Measurements from ENCODE around the gene MUC13. TPM values are rescaled to one million over a fixed set of nuclear protein-coding genes. Genes with fewer than 3 reads are reported as not detected.

Gene MUC13
- total RNA-seq, 1 donor from 2014 or later, result not detected

GRCh38 chr3:124938896-124939295 lies 4.3 kb upstream of the MUC13 start:
- DNase-seq, result no peak
- no peaks in the 10 kb centered on the region for H3K36me3 Mint-ChIP-seq (ENCODE audit: low read depth)
- ChIA-PET POLR2A (no interaction called here), CTCF (no interaction called here)
- H3K9me3 Mint-ChIP-seq, result peaks cover 3% of the 10 kb centered on the region
- TF ChIP-seq, protein P1, sequence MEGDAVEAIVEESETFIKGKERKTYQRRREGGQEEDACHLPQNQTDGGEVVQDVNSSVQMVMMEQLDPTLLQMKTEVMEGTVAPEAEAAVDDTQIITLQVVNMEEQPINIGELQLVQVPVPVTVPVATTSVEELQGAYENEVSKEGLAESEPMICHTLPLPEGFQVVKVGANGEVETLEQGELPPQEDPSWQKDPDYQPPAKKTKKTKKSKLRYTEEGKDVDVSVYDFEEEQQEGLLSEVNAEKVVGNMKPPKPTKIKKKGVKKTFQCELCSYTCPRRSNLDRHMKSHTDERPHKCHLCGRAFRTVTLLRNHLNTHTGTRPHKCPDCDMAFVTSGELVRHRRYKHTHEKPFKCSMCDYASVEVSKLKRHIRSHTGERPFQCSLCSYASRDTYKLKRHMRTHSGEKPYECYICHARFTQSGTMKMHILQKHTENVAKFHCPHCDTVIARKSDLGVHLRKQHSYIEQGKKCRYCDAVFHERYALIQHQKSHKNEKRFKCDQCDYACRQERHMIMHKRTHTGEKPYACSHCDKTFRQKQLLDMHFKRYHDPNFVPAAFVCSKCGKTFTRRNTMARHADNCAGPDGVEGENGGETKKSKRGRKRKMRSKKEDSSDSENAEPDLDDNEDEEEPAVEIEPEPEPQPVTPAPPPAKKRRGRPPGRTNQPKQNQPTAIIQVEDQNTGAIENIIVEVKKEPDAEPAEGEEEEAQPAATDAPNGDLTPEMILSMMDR (IDR thresholded peaks at IDR 0.05), result no peak
- H3K4me1 Mint-ChIP-seq, result peaks cover 4% of the 10 kb centered on the region
- no peak overlapping the region for H3K4me3 Mint-ChIP-seq
- no peak overlapping the region for H3K27ac Mint-ChIP-seq
- peaks cover 6% of the 10 kb centered on the region for H3K27me3 Mint-ChIP-seq
- ATAC-seq (ENCODE audit: low read depth), result no peak
- intact Hi-C loops (cut with micrococcal nuclease), result no loop called here

DNA sequence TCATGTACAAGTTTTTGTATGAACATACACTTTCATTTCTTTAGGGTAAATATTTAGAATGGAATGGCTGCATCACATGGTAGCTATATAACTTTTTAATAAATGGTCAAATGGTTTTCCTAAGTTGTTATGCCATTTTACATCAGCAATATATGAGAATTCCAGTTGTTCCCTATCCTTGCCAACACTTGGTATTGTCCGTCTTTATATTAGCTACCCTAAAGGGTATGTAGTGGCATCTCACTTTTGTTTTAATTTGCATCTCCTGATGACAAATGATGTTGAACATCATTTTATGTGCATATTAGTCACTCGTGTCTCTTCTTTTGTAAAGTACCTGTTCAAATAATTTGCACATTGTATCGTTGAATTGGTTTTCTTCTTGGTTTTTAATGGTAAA lies 2.5 kb upstream of the MUC13 start:
- CTCF ChIA-PET, result no interaction called here

GRCh38 chr3:124935794-124936542 lies 1.4 kb upstream of the MUC13 start:
- Mint-ChIP-seq H3K27ac (no peak overlapping the region), H3K27me3 (peaks cover 8% of the 10 kb centered on the region), H3K9me3 (peaks cover 3% of the 10 kb centered on the region), H3K4me3 (no peak overlapping the region), H3K36me3 (ENCODE audit: low read depth) (no peaks in the 10 kb centered on the region), H3K4me1 (no peaks in the 10 kb centered on the region)
- POLR2A ChIA-PET, result no interaction called here
- ATAC-seq (ENCODE audit: low read depth) (no peak), DNase-seq (no peak)
- TF ChIP-seq, protein P1 (IDR thresholded peaks at IDR 0.05), result no peak
- CTCF ChIA-PET, result no interaction called here
- intact Hi-C loops (cut with micrococcal nuclease), result no loop called here

More for the DNA sequence above, 2.5 kb upstream of the MUC13 start:
- Mint-ChIP-seq H3K4me1 (peaks cover 4% of the 10 kb centered on the region), H3K27ac (no peak overlapping the region), H3K4me3 (no peak overlapping the region), H3K36me3 (ENCODE audit: low read depth) (no peaks in the 10 kb centered on the region), H3K27me3 (peaks cover 8% of the 10 kb centered on the region), H3K9me3 (peaks cover 3% of the 10 kb centered on the region)
- POLR2A ChIA-PET, result no interaction called here
- ATAC-seq (ENCODE audit: low read depth), result no peak
- TF ChIP-seq, protein P1 (IDR thresholded peaks at IDR 0.05), result no peak
- intact Hi-C loops (cut with micrococcal nuclease), result no loop called here
- DNase-seq, result no peak

GRCh38 chr3:124935264-124935663 lies 713 bp upstream of the MUC13 start:
- no peak for DNase-seq
- Mint-ChIP-seq H3K4me3 (no peak overlapping the region), H3K27me3 (peaks cover 8% of the 10 kb centered on the region), H3K27ac (no peak overlapping the region), H3K4me1 (no peaks in the 10 kb centered on the region), H3K36me3 (ENCODE audit: low read depth) (no peaks in the 10 kb centered on the region), H3K9me3 (peaks cover 3% of the 10 kb centered on the region)
- ATAC-seq (ENCODE audit: low read depth), result no peak
- intact Hi-C loops (cut with micrococcal nuclease), result no loop called here
- TF ChIP-seq, protein P1 (IDR thresholded peaks at IDR 0.05), result no peak
- ChIA-PET POLR2A (no interaction called here), CTCF (no interaction called here)

DNA sequence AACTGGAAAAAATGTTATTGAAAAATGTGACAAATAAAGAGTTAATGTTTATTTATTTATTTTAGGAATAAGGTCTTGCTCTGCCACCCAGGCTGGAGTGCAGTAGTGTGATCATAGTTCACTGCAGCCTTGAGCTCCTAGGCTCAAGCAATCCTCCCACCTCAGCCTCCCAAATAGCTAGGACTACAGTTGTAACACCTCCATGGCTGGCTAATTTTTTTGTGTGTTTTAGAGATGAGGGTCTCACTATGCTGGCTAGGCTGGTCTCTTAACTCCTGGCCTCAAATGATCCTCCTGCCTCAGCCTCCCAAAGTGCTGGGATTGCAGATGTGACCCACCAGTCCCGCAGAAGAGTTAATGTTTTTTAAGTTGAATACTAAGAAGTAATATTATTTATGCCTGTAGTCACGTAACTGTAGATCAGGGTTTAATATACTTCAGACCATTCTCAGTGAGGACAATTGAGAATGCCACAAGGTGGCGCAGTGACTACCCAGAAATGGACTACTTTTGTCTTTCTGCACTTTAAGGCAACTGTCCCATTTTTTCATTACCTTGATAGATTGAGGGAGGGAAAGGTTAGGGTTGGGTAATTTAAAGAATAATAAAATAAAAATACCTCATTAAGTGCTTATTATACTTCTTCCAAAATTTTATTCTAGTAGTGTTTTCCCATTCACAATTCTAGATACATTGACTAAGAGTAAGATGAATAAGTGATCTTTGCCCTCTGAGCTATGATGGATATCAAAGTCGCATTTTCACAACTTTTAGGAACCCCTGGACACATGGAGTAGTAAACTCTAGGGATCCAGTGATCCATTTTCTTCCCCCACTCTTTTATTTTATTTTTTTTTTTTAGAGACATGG lies 6.0 kb downstream of the MUC13 start:
- Mint-ChIP-seq H3K4me1 (no peaks in the 10 kb centered on the region), H3K27me3 (peaks cover 10% of the 10 kb centered on the region), H3K4me3 (no peak overlapping the region), H3K9me3 (no peaks in the 10 kb centered on the region), H3K36me3 (ENCODE audit: low read depth) (no peaks in the 10 kb centered on the region), H3K27ac (no peak overlapping the region)
- intact Hi-C loops (cut with micrococcal nuclease), result loop anchor here (1.0 to 10.0 kb wide), 5 partner anchors 69 to 659 kb away; no protein-coding TSS in a partner anchor
- DNase-seq (no peak), ATAC-seq (ENCODE audit: low read depth) (no peak)
- TF ChIP-seq, protein P1 (IDR thresholded peaks at IDR 0.05), result no peak
- POLR2A ChIA-PET, result interaction anchor here (0.5 kb wide), 1 partner anchor 457 kb away, joined by 3 read pairs; no protein-coding TSS in a partner anchor
- CTCF ChIA-PET, result interaction anchor here (0.6 to 2.0 kb wide), 3 partner anchors 20 to 509 kb away, joined by 3 to 5 read pairs (median 3); no protein-coding TSS in a partner anchor

All from activated B cell treated with CpG ODN at 0.5 μM for 24 hours (primary cell).